SHP77 treated with DMSO at 0.1 percent for 48 hours (cell line): ENCODE data around the gene NLGN4X.

ENCODE experiments used
- DNase-seq: peaks from one replicate; lab custom pipeline; 2025; lab: John Stamatoyannopoulos, UW

Gene NLGN4X

DNA sequence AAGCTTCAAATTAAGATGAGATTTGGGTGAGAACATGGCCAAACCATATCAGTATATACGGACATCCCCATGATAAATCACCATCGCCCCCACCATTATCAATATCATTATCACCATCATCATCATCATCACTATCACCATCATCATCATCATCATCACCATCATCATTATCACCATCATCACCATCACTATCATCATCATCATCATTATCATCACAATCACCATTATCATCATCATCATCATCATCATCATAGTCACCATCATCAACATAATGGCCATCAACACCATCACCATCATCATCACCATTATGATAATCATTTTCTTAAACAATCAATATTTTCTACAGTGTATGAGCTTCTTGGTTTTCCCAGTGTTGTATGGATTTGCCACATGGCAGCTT, 360.9 kb downstream of the NLGN4X start:
- no peak for DNase-seq

GRCh38 chrX:5857232-5857631, 371.4 kb downstream of the NLGN4X start:
- no peak for DNase-seq

DNA sequence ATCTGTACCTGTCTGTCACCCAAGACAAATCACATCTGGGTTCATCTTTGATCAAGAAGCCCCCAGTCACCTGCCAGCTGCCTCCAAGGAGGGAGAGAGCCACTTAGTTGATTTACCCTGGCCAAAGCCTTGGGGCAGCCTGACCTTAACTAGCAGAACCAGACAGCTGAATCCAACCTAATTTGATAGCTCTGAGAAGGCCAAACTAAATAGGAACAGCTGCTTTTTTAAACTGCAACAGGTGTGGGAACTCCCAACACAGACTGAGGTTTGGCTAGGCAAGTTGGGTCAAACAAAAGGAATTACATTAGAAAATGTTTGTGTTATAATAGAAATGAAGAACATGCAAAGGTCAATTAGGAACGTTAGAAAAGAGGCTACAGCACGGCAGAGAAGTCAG, 375.7 kb downstream of the NLGN4X start:
- no peak for DNase-seq

GRCh38 chrX:5842601-5843000, 386.1 kb downstream of the NLGN4X start:
- DNase-seq = no peak
